Renal cortical epithelial cell (primary cell): ENCODE results near the gene USP10. TPM values are rescaled to one million over a fixed set of nuclear protein-coding genes. Genes with fewer than 3 reads are reported as not detected.
"Not testable (repeated sequence)": the region's sequence is repeated elsewhere in the genome, so short reads cannot be mapped to it uniquely, and the experiment has no call there.

ENCODE experiments used
- DNase-seq: peaks from one replicate; pipeline ENCODE4 v3.0.0-alpha.2; 2011; ENCODE audit warnings: low read depth
- total RNA-seq: library from RNA; depleted of rRNA; stranded (reverse); fragments of >200 nt; gene quantifications from 2 replicates; pipeline ENCODE4 v1.2.3, GENCODE V29; 2014

Gene USP10
- total RNA-seq, 1 donor from 2014 or later = 86.7 TPM

- DNase-seq = peak; percentile 27
Measured at GRCh38 chr16:84726669-84727467, 27.1 kb downstream of the USP10 start.

GRCh38 chr16:84728853-84729424 is 29.1 kb downstream of the USP10 start:
- DNase-seq = no peak

GRCh38 chr16:84729716-84730320 is 30.0 kb downstream of the USP10 start:
- DNase-seq = peak; percentile 46

GRCh38 chr16:84730406-84731106 is 30.8 kb downstream of the USP10 start:
- peak; percentile 94 for DNase-seq

- not testable (repeated sequence) for DNase-seq
Measured at GRCh38 chr16:84732332-84732673, 32.5 kb downstream of the USP10 start.

- peak; percentile 53 for DNase-seq
Measured at GRCh38 chr16:84732674-84733352, 33.0 kb downstream of the USP10 start.

- peak; percentile 16 for DNase-seq
Measured at GRCh38 chr16:84735849-84736586, 36.2 kb downstream of the USP10 start.

- DNase-seq = peak; percentile 26
Measured at GRCh38 chr16:84737192-84738011, 37.6 kb downstream of the USP10 start.

GRCh38 chr16:84738255-84739038 is 38.6 kb downstream of the USP10 start:
- DNase-seq = peak; percentile 74

GRCh38 chr16:84739349-84740124 is 39.7 kb downstream of the USP10 start:
- peak; percentile 89 for DNase-seq

- peak; percentile 88 for DNase-seq
Measured at GRCh38 chr16:84740596-84741116, 40.9 kb downstream of the USP10 start.

GRCh38 chr16:84741340-84741830 is 41.6 kb downstream of the USP10 start:
- DNase-seq = peak; percentile 62

- DNase-seq = no peak
Measured at GRCh38 chr16:84742641-84743092, 42.9 kb downstream of the USP10 start.

GRCh38 chr16:84746231-84746630 is 46.4 kb downstream of the USP10 start:
- DNase-seq = no peak

- DNase-seq = no peak
Measured at GRCh38 chr16:84746875-84747274, 47.1 kb downstream of the USP10 start.

- DNase-seq = not testable (repeated sequence)
Measured at GRCh38 chr16:84748247-84748646, 48.4 kb downstream of the USP10 start.

GRCh38 chr16:84749072-84749471 is 49.3 kb downstream of the USP10 start:
- no peak for DNase-seq

GRCh38 chr16:84749815-84750214 is 50.0 kb downstream of the USP10 start:
- DNase-seq = no peak
